EL (cell line): ENCODE measurements around the gene CSRP2.

Experiments
- DNase-seq: peaks from one replicate; pipeline ENCODE4 v3.0.0-alpha.2; 2016

The CSRP2 gene

DNA sequence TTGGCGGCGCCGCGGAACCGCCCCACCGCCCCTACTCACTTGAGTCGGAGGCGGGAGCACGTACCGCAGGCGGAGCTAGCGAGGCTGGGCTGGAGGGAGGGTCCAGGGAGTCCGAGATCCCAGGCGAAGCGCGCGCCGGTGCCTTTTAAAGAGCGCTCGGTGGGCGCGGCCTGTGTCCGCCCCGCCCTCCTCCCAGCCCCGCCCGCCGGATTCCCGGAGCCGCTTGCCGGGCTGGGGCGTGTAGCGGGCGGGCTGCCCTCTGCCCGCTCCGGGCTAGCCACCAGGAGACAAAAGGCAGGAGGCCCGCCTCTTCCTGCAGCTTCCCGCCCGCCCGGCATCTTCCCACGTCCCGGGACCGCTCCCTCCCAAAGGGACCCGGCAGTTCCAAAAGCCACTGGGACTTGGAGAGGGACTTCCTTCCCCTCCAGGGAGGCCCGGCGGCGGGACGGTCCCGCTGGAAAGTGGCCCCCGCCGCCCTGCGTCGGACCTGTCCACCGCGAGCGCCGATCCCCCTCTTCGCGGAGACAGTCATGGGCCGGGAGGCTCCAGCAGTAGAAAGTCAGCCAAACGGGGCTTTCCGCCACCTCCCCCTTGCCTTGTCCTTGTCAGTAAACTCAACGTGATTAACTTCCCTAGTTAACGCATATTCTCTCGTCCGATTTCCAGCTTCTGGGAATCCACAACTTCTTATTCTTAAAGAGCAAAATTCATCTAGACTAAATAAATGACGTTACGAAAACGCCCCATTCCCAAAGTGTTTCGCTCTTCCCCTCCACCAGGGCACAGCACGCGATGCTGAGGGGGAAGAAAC, at the start of gene CSRP2:
TSS of gene CSRP2 (minus strand) at position 121 of the 811 bp plus-strand sequence. CDS start 12,759 bp downstream, outside the sequence.
- peak; percentile 93 for DNase-seq

GRCh38 chr12:76927170-76927784, 48.5 kb upstream of the CSRP2 start:
- DNase-seq, result peak; percentile 56

GRCh38 chr12:76925135-76925534, 46.3 kb upstream of the CSRP2 start:
- no peak for DNase-seq

GRCh38 chr12:76922866-76923265, 44.0 kb upstream of the CSRP2 start:
- DNase-seq, result peak; percentile 43

DNA sequence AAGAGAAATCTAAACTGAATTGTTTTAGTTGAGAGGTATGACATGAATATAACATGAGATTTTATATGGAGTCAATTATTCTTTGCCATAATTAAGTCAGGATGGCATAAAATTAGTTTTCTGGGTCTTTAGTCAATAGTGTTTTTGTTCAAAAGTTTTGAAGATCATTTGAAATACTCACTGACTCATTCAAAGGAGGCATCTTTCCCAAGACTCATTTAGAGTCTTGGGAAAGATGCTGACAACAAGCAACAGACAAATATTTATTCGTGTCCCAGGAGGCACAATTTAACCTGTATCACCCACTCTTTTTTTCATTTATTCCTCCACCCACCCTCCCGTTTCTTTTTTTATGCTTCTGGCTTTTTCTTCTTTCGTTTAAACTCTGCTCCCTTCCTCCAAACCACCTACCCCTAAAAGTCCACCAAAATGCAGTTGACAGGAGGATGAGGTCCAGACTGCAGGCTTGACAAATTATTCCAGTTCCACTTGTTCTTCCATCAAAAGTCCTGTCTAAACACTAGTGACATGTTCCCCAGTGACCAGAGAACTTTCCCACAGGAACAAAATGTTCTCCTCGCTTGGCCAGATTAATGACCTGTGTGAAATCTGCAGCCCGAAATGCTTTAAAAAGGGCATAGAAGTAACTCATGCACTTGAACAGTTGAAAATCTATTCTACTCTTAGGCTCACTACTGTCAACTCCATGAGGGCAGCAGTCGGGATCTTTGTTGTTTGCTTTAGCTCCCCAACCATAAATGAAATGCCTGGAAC, 43.3 kb upstream of the CSRP2 start:
- DNase-seq, result no peak

- no peak for DNase-seq
Measured at GRCh38 chr12:76921100-76921471, 42.3 kb upstream of the CSRP2 start.

DNA sequence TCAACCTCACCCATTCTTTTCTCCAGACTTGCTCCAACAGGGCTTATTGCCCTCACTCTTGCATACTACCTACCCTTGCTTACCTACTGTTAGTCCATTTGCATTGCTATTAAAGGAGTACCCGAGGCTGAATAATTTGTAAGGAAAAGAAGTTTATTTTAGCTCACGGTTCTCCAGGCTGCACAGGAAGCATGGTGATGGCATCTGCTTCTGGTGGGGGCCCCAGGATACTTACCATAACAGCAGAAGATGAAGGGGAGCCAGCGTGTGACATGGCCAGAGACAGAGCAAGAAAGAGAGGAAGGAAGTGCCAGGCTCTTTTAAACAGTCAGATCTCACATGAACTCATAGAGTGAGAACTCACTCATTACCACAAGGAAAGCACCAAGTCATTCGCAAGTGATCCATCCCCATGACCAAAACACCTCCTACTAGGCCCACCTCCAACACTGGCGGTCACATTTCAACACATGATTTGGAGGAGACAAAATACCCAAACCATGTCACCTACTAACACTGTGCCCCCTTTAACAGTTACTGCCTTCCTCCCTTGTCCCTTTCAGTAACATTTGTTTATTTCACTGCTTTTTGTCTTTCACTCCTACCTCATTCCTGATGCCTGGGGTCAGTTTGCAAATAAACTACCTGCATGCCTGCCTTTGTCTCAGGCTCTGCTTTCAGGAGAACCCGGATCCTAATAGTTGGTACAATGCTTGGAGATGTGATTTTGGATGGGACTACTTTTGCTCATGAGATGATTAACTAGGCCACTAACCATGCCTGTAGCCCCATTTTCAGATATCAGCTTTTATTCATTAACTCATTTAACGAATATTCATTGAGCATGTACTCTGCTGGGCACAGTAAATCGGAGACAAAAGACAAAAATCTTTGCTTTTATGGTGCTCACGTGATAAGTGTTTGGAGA, 41.6 kb upstream of the CSRP2 start:
- DNase-seq, result no peak

DNA sequence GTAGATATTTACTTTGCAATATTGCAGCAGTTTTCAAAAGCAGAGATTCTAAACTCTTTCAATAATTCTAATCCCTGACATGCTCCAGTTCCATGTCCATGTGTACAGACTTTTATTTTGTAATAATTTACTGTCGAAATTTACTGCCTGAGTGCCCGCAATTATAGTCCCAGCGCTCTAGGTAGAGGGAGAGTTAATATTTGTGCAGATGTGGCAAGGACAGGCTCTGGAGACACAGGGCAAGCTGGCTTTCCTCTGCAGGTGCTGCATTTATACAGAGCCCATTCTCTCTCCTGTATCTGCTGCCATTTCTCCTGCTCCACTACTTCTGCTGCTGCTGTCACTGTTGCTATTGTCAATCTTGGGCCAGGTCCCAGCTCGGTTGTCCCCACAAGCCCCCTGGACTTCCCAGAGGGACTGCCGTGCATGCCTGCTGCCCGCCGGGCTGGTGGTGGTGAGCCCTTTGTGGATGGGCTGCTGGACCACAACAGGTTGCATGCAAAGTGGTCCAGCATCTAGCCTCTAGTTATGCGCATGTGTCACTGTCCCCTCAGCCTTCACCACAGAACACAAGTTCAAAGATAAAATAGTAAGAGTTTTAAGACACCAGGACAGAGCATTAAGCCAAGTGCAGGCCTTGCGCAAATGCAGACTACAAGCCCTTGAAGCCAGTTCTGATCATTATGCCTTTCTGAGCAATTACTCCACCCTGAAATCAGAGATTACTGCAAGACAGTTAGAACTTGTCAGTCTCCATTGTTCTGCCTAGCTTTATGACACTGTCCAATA, 40.8 kb upstream of the CSRP2 start:
- DNase-seq, result no peak

DNA sequence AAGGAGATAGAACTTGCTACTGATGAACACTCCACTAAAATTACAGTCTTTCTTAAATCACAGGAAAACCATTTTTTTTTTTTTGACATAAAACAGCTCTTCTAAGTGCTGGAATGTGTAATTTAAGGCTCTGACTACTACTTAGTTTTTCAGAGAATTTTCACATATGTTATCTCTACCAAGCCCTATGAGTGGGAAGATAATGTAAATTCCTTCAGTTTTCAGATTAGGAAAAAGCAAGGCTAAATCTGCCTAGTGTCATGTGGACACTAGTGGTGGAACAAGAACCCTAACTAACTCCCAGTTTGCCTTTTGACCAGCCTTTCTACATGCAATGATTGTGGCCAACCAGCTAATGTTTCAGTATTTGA, 37.3 kb upstream of the CSRP2 start:
- DNase-seq, result no peak

GRCh38 chr12:76915361-76916169, 36.7 kb upstream of the CSRP2 start:
- DNase-seq, result no peak

DNA sequence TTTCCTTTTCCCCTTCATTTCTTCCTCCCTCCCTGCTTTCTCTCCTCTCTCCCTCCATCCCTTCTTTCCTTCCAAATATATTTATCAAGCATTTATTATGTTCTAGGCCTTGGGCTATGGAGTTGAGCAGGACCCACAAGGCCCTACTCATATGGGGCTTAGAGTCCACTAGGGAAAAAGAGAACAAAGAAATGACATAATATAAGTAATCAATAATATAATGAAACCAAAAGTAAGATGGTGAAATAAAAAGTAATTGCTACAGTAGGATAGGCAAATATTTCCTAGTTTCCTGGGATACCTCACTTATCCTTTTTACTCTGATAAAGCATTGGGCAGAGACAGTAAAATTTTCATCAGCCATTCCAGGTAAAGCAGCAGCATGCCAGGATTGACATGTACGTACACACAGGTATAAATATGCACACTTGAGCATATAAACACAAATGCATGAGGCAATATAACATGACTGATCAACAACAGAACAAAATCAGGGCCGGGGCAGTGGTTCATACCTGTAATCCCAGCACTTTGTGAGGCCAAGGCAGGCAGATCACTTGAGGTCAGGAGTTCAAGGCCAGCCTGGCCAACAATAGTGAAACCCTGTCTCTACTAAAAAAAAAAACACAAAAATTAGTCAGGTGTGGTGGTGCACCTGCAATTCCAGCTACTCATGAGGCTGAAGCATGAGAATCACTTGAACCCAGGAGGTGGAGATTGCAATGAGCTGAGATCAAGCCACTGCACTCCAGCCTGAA, 35.5 kb upstream of the CSRP2 start:
- no peak for DNase-seq

DNA sequence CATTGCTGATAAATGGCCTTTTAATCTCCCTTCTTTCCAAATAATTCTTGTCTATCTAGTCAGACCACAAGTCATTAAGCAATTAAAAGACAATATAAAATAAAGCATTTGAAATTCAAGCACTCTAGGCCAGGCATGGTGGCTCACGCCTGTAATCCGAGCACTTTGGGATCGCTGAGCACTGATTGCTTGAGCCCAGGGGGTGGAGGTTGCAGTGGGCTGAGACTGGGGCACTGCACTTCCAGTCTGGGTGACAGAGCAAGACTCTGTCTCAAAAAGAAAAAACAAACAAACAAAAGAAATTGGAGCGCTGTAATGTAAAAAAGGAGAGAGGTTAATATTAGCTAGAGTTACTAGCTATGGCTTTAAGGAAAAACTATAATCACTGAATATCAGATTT, 30.5 kb upstream of the CSRP2 start:
- no peak for DNase-seq

DNA sequence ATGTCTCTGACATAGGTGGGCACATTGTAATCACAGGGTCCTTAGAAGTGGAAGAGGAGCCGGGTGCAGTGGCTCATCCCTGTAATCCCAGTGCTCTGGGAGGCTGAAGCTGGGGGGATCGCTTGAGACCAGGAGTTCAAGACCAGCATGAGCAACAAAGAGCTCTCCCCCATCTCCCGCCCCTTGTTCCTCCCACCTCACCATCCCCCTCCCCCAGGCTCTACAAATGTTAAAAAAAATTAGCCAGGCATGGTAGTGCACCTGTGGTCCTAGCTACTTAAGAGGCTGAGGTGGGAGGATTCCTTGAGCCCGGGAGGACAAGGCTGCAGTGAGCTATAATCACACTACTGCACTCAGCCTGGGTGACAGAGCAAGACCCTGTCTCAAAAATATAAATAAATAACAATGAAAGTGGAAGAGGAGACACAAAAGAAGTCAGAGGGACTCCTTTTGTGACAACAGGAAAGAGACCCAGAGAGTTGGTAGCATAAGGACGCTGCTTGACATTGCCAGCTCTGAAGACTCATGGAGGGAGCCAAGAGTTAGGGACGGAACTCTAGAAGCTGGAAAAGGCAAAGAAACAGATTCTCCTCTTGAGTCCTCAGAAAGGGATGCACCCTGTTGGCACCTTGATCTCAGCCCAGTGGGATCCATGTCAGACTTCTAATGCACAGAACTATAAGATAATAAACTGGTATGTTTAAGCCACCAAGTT, 29.6 kb upstream of the CSRP2 start:
- no peak for DNase-seq

GRCh38 chr12:76901628-76902380, 23.0 kb upstream of the CSRP2 start:
- no peak for DNase-seq

DNA sequence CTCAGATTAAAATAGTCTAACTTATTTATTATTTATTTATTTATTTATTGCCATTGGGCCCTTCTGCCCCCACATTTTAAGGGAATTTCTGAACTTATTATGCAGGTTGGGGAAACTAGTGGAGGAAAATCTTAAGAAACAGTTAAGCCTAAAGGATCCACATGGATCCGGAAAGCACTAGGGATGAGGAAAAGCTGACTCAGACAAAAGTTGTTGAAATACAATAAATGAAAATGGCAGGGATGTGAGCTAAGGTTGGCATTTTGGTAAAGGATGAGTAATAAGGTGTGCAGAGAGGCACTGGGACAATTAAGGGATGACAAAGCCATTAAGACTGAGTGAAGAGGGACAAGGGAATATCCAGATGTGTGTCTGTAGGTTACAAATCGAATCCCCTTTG, 20.7 kb upstream of the CSRP2 start:
- DNase-seq, result no peak

DNA sequence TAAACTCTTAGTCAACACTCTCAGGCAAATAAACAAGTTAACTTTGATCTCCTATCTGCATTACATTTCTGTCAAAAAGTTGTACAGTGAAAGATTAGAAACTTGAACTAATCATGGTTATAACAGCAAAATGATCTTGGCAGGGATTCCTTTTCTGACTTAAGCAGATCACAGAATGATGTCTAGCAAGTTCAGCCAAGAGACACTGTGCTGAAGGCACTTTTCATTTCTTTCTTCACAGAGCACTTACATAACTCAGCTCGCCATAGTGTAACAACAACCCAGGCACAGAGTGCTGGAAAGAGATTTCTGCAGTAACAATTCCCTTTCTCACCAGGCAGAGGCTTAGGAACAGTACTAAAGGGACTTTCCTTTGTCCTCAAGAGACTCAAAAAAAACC, 19.6 kb upstream of the CSRP2 start:
- no peak for DNase-seq

- no peak for DNase-seq
Measured at GRCh38 chr12:76896274-76896673, 17.5 kb upstream of the CSRP2 start.

- no peak for DNase-seq
Measured at GRCh38 chr12:76895796-76896195, 17.0 kb upstream of the CSRP2 start.

- DNase-seq, result no peak
Measured at GRCh38 chr12:76891609-76892008, 12.8 kb upstream of the CSRP2 start.
